Stomach (tissue), 9 donors: ENCODE data around the gene SMARCA5. TPM values are rescaled to one million over a fixed set of nuclear protein-coding genes. Genes with fewer than 3 reads are reported as not detected.

ENCODE experiments used
- DNase-seq, 2 donors: peaks; one replicate each; pipeline versions ENCODE4 v3.0.0 to v3.0.0-alpha.2; 2013 to 2019
- H3K27ac ChIP-seq, 5 donors: fragments of 200-600 bp in 4 of 5; sonication (generic) in 4 of 5; one replicate each; pipeline ENCODE4 v1.5.1; 2013 to 2019; ENCODE audit warnings: mild to moderate bottlenecking in 1 of 5, moderate library complexity in 1 of 5
- H3K27me3 ChIP-seq, 3 donors: fragments of 200-600 bp; sonication (generic); one replicate each; pipeline ENCODE4 v1.5.1; 2017 to 2019; ENCODE audit warnings: mixed run types in 1 of 3
- H3K36me3 ChIP-seq, 4 donors: fragments of 200-600 bp; sonication (generic); 1 replicate in 3 of 4; 2 replicates in 1 of 4; pipeline ENCODE4 v1.5.1; 2016 to 2019
- H3K4me1 ChIP-seq, 4 donors: fragments of 200-600 bp; sonication (generic); one replicate each; pipeline ENCODE4 v1.5.1; 2016 to 2019
- H3K4me3 ChIP-seq, 4 donors: fragments of 200-600 bp; sonication (generic) in 3 of 4; one replicate each; pipeline ENCODE4 v1.5.1; 2016 to 2019; ENCODE audit warnings: mild to moderate bottlenecking in 1 of 4
- H3K9me3 ChIP-seq, 4 donors: fragments of 200-600 bp; sonication (generic); one replicate each; pipeline ENCODE4 v1.5.1; 2016 to 2019
- CTCF ChIP-seq, 7 experiments: fragments of 450-650 bp in 4 of 7; fragments of 200-600 bp in 3 of 7; sonication (generic) in 3 of 7; IDR thresholded peaks; one replicate each; pipeline ENCODE4 v1.5.1; 2016 to 2019; ENCODE audit warnings: antibody characterized with exemption in 7 of 7, control low read depth in 2 of 7, mild to moderate bottlenecking in 1 of 7
- EP300 ChIP-seq: sonication (generic); formaldehyde crosslinking; IDR thresholded peaks from one replicate; pipeline ENCODE4 v1.6.1; 2017; ENCODE audit warnings: antibody characterized with exemption
- POLR2A ChIP-seq, 4 donors: fragments of 450-650 bp; IDR thresholded peaks; one replicate each; pipeline ENCODE4 v1.6.1; 2016; ENCODE audit warnings: antibody characterized with exemption in 4 of 4, control low read depth in 2 of 4, mild to moderate bottlenecking in 1 of 4, moderate library complexity in 1 of 4
- POLR2AphosphoS5 ChIP-seq, 3 donors: sonication (generic); formaldehyde crosslinking; IDR thresholded peaks; one replicate each; pipeline ENCODE4 v1.6.1; 2016; ENCODE audit warnings: antibody characterized with exemption in 3 of 3
- WGBS, 5 donors: extraction: QIAGEN DNeasy Blood & Tissue Kit in 3 of 5; methylation state at CpG; one replicate each; pipeline versions ENCODE4 v1.1.5 to v1.1.7; 2013 to 2018; 5-methylcytosine and 5-hydroxymethylcytosine counted together
- intact Hi-C: fragments of 100-400 bp; cut with DNase I; formaldehyde crosslinking; loops from one replicate; pipeline ENCODE4 v1.15.1; 2023; ENCODE audit warnings: low total_unique reads
- polyA plus RNA-seq, 3 donors: library from polyadenylated mRNA; stranded (reverse); fragments of 200-250 nt; gene quantifications; one replicate each; pipeline ENCODE4 v1.2.3, GENCODE V29; 2013
- total RNA-seq, 5 donors: library from RNA; depleted of rRNA; stranded (reverse); fragments of >200 nt; gene quantifications; one replicate each; pipeline versions ENCODE4 v1.1.0 to v1.2.3, GENCODE V29; 2014 to 2016
- donor health status: healthy with polysubstance abuse.
- donor health status: Bipolar disorder and iron deficiency.
- donor health status: healthy.

Gene SMARCA5
- total and polyA plus RNA-seq, 8 donors: 10.3 to 78.0 (median 17.3) TPM

GRCh38 chr4:143581331-143581946 lies 67.9 kb downstream of the SMARCA5 start:
- WGBS, 5 donors: 81 to 85% (median 83%) methylated on average over 1 to 3 of the region's 3 CpGs

GRCh38 chr4:143585548-143585947 lies 72.0 kb downstream of the SMARCA5 start:
- 74 to 87% (median 80%) methylated on average over 6 of the region's 6 CpGs for WGBS, 5 donors
- intact Hi-C loops: no loop called here
- DNase-seq: no peak
- Histone ChIP-seq H3K4me3 (no peak overlapping the region), H3K27me3 (no peaks in the 10 kb centered on the region), H3K27ac (no peak overlapping the region), H3K4me1 (no peaks in the 10 kb centered on the region), H3K9me3 (peaks cover 0 to 10% (median 8%) of the 10 kb centered on the region in 4 donors), H3K36me3 (no peaks in the 10 kb centered on the region)
- TF ChIP-seq POLR2AphosphoS5 (IDR thresholded peaks at IDR 0.05): no peak
- TF ChIP-seq POLR2A (IDR thresholded peaks at IDR 0.05): no peak
- TF ChIP-seq CTCF (IDR thresholded peaks at IDR 0.05): no peak
- TF ChIP-seq EP300: no peak

More at GRCh38 chr4:143581331-143581946, 67.9 kb downstream of the SMARCA5 start:
- no peak for DNase-seq
- Histone ChIP-seq H3K4me1 (no peaks in the 10 kb centered on the region), H3K36me3 (peaks cover 0 to 6% (median 0%) of the 10 kb centered on the region in 4 donors), H3K4me3 (no peak overlapping the region), H3K27ac (no peak overlapping the region), H3K27me3 (no peaks in the 10 kb centered on the region), H3K9me3 (peaks cover 0 to 10% (median 8%) of the 10 kb centered on the region in 4 donors)
- TF ChIP-seq EP300 (no peak), CTCF (IDR thresholded peaks at IDR 0.05) (no peak), POLR2AphosphoS5 (IDR thresholded peaks at IDR 0.05) (no peak), POLR2A (IDR thresholded peaks at IDR 0.05) (no peak)
- intact Hi-C loops: no loop called here

- TF ChIP-seq POLR2A (IDR thresholded peaks at IDR 0.05): no peak
- no peak for TF ChIP-seq EP300
- H3K36me3 ChIP-seq: no peaks in the 10 kb centered on the region
- peaks cover 0 to 10% (median 8%) of the 10 kb centered on the region in 4 donors for H3K9me3 ChIP-seq
- DNase-seq: no peak
- no peak overlapping the region for H3K4me3 ChIP-seq
- no peaks in the 10 kb centered on the region for H3K27me3 ChIP-seq
- intact Hi-C loops: no loop called here
- H3K4me1 ChIP-seq: no peaks in the 10 kb centered on the region
- H3K27ac ChIP-seq: no peak overlapping the region
Observed at GRCh38 chr4:143586080-143586479, 72.6 kb downstream of the SMARCA5 start.

GRCh38 chr4:143587703-143588102 lies 74.2 kb downstream of the SMARCA5 start:
- Histone ChIP-seq H3K36me3 (no peaks in the 10 kb centered on the region), H3K4me3 (no peak overlapping the region), H3K27me3 (no peaks in the 10 kb centered on the region), H3K27ac (no peak overlapping the region), H3K4me1 (no peaks in the 10 kb centered on the region), H3K9me3 (peaks cover 0 to 10% (median 7%) of the 10 kb centered on the region in 4 donors)
- no peak for DNase-seq
- intact Hi-C loops: no loop called here
- TF ChIP-seq POLR2A (IDR thresholded peaks at IDR 0.05) (no peak), CTCF (IDR thresholded peaks at IDR 0.05) (no peak), POLR2AphosphoS5 (IDR thresholded peaks at IDR 0.05) (no peak), EP300 (no peak)

GRCh38 chr4:143597276-143597675 lies 83.8 kb downstream of the SMARCA5 start:
- intact Hi-C loops: no loop called here
- WGBS, 5 donors: 74 to 91% (median 82%) methylated on average over 3 of the region's 3 CpGs
- TF ChIP-seq EP300: no peak
- TF ChIP-seq CTCF (IDR thresholded peaks at IDR 0.05): no peak
- no peak for TF ChIP-seq POLR2AphosphoS5 (IDR thresholded peaks at IDR 0.05)
- no peak for TF ChIP-seq POLR2A (IDR thresholded peaks at IDR 0.05)
- DNase-seq: no peak
- Histone ChIP-seq H3K4me3 (no peak overlapping the region), H3K9me3 (no peaks in the 10 kb centered on the region), H3K4me1 (no peaks in the 10 kb centered on the region), H3K36me3 (no peaks in the 10 kb centered on the region), H3K27me3 (no peaks in the 10 kb centered on the region), H3K27ac (no peak overlapping the region)
